HG03469 (cell line): ENCODE results near the gene NUFIP1.
"Not testable (repeated sequence)": the region's sequence is repeated elsewhere in the genome, so short reads cannot be mapped to it uniquely, and the experiment has no call there.

Experiments used
- ATAC-seq: cut with Tn5 transposase; IDR thresholded peaks from one replicate; pipeline ENCODE4 v1.9.1; 2021; ENCODE audit warnings: mild to moderate bottlenecking, moderate library complexity, moderate number of reproducible peaks; ENCODE audit not compliant: unreplicated experiment

NUFIP1 gene

DNA sequence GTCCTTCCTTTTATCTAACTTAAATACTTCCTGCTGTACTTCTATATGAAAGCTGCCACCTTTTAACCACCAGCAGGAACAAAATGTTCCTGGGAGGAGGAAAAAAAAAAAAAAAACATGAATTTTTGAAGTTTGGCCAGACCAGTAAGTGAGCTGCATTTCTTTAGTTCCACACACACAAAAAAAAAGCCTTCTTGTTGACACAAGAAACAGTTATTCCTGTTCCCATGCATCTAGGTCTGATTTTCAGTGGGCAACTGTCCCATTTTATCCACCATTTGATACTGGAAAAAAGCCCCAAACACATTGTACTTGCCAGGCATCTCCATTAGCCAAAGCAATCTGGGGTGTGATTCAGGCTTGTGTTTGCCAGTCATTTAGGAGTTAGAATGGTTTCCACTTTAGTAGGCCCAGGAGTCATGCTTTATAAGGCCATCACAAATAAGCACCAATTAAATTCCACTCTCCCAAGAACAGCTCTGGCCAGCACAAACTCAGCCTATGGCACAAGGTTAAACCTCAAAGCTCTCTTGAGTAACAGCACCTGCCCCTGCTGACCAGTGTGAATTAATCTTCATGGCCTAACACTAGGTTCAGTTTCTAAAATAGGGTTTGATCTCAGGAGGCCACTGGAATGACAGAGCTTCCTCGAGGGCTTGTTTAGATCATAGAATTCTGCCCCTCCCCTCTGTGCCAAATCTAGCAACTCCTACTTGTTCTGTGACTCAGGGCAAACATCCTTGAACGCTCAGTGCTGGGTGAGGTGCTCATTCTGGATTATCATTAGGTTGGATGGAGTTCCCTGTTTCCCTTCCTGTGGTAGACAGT, 67.1 kb downstream of the NUFIP1 start:
- ATAC-seq: no peak

DNA sequence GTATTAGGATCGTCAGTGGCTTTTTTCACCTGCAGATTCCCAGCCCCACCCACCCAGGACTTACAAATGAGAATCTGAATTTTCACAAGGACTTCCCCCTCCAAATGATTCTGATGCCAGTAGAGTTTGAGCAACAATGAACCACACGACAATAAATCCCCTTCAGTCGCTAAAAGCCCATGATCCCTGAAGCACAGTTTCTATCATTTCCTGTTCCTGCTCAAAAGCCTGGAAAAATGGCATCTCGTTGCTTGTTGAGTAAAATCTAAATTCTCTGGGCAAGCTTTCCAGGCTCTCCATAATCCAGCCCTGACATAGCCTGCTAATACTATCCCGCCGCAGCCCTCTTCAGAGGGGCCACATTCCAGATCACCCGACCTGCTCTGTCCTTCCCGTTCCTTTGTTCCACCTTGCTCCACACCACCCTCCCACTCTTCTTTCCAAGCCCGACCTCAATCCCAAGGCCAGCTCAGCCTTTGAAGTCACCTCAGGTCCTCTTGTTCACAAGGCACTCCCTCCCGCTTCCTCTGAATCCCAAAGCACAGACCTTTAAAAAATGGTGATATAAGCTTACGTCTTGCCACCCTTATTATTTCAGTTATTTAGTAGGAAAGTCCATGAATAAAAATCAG, 67.9 kb downstream of the NUFIP1 start:
- ATAC-seq: no peak

- no peak for ATAC-seq
Measured at GRCh38 chr13:44920013-44920412, 69.3 kb downstream of the NUFIP1 start.

- no peak for ATAC-seq
Measured at GRCh38 chr13:44919104-44919804, 70.0 kb downstream of the NUFIP1 start.

DNA sequence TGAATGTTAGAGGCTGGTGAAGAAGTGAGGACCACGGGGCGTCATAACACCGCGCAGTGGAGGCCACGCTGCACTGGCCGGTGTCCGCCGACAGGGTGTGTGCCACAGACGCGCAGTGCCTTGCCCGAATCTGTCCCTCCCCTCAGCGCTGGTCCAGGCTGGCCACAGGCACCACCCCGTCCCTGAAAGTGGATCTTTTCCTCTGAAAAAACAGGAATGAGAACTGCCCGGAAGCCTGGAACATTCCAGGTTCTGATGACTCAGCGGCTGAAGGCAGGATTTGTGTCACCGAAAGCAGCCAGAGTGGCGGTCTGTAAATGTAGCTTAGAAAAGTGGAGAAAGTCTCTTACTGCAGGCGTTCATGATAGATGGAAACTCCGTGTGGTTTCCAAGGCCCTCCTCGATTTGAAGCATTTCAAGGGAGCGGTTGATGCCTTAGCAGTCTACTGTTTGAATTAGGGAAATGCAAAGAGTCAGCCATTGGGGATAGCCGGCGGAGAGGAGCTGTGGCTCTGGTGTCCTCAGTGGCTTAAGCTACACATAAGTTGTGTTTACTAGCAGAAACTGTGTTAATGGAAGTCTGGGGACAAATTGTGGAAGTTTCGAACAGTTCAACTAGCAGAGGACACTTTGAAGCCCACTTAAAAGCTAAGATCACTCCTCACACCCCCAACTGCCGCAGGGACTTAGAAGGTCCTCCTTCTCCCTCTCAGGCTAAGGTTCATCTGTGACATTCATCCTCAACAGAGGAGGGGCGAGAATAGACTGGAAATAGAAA, 70.8 kb downstream of the NUFIP1 start:
- peak; percentile 76 for ATAC-seq

GRCh38 chr13:44917589-44918325, 71.5 kb downstream of the NUFIP1 start:
- peak; percentile 63 for ATAC-seq

DNA sequence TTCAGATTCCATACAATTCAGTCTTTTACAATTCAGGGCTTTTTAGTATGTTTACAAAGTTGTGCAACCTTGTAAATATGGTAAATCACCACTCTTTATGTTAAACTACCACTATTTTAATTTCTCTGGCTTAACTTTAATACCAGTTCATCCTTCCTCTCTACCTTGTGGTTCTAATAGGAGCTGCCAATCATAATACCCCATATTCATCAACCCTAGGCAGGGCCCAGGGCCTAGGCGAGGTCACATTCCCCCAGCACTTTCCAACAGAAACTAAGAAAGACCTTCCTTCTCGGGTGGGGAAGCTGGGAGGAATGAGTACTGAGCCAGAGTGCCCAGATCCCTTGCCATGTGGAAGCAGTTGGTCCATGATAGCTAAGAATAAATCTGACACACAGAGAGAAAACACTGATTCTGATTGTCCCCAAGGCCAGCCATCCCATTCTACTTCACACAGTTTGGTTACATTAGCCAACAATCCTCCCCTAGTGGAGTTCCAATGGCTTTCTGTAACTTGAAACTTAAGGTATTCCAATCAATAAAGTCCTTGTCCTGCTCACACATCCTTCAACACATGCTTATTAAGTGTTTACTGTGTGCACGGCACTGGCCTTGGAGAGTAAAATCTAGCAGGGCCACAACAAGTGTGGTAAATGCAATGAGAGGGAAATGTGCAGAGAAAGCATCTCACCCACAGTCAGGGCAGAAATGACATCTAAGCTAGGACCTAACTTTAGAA, 76.8 kb downstream of the NUFIP1 start:
- no peak for ATAC-seq

DNA sequence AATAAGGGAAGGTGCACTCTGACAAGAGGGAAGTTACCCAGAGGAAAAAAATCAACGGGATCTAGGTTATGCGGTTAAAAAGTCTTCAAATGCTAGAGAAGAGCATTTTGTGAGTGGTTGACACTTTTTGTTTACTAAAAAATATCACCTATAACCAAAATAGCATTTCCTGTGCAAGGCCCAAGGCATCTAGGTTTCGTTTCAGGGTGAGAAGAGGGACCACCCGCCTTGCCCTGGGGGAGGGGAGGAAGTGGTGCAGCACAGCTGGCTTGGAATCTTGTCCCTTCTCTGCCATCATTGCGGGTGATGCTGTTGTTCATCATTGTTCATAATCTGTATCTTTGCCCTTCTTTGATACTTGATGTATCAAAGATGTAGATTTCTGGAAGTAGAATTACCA, 80.6 kb downstream of the NUFIP1 start:
- no peak for ATAC-seq

GRCh38 chr13:44908266-44908665, 81.0 kb downstream of the NUFIP1 start:
- ATAC-seq: no peak

GRCh38 chr13:44906713-44907112, 82.6 kb downstream of the NUFIP1 start:
- no peak for ATAC-seq

GRCh38 chr13:44906230-44906629, 83.0 kb downstream of the NUFIP1 start:
- ATAC-seq: no peak

GRCh38 chr13:44905556-44905955, 83.7 kb downstream of the NUFIP1 start:
- no peak for ATAC-seq

DNA sequence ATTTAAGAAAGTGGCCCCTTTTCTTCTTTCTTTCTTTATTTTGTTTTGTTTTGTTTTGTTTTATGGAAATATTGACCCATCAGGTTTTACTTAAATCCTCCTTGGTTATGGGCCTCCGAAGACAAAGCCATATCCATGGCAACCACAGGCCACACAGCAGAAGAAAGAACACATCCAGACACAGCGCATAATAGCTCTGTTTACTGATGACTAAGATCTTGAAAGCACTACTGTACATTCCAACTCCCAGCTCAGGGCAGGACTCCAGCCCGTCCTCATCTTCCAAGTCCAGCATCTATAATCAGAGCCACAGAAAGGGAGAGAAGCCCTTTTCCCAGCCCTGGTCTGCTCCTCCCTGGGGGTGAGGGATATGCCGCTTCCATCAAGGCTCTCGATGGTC, 84.3 kb downstream of the NUFIP1 start:
- ATAC-seq: no peak

- ATAC-seq: no peak
Measured at GRCh38 chr13:44903574-44903985, 85.7 kb downstream of the NUFIP1 start.

DNA sequence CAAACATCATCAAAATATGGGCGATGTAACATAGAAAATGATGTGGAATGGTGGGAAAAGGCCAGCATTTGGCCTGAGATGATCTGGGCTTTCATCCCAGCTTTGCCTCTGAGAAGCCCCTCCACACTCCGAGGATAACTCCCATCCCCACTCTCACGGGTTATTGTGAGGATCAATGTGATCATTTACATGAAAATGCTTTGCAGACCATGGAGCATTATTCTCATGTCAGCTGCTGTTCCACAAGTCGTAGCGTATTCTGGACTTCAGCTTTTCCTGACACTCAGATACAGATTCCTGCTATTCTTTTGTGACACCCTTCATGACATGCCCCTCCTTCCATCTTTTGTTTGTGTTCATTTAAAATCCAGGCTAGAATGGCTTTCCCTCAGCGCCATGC, 86.5 kb downstream of the NUFIP1 start:
- no peak for ATAC-seq

GRCh38 chr13:44899967-44900366, 89.3 kb downstream of the NUFIP1 start:
- ATAC-seq: no peak

- ATAC-seq: not testable (repeated sequence)
Measured at GRCh38 chr13:44898308-44898707, 91.0 kb downstream of the NUFIP1 start.

DNA sequence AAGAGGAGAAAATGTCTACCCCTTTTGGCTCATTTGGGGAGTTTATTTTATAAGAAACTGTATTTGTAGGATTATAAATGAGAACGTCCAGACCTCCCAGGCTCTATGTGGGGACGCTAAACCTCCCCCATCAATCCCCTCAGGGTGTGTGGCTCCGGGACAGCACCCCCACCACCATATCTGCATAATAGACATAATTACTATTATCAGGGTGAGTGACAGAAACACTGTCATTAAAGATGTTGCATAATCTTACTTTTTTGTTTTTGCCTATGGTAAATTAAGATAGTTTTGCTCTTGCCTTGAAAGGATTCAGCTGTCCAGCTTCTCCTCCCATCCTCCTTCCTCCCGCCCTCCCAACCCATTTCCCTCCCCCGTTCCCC, 93.3 kb downstream of the NUFIP1 start:
- no peak for ATAC-seq

DNA sequence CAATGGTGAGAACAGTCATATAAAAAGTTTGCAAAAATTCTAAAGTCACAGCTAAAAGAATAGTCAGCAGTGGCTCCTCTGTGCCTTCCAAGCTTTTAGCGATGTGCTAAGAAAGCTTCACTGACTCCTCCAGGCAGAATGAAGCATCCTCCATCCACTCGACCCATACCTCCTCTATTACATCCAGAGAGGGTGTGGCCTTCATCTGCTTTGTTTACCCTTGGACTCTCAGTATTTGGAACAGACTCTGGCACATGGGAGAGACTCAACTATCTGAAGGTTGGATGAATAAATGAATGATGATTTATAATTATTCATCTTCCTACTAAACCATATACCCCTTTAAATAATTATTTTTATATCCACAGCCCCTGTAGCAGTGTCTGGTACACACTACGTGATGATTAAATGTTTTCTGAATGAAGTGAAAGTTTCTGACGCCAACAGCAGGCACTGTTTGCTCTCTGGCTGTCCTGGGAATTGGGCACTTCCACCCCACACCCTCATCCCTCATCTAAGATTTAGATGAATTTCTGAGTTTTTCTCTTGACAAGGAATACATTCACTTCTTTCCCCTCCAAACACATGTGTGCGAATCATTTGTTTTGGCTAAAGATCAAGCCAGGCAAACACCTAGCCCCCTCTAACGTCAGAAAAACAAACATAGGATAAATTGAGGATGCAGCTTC, 93.9 kb downstream of the NUFIP1 start:
- no peak for ATAC-seq
